LNCAP (cell line): ENCODE results near the gene MUSTN1.

Source experiments
- TF ChIP-seq, protein P1 (sequence below): fragments of 450-650 bp; IDR thresholded peaks from 2 replicates; pipeline ENCODE4 v1.5.1; 2017; ENCODE audit warnings: mild to moderate bottlenecking

The MUSTN1 gene

DNA sequence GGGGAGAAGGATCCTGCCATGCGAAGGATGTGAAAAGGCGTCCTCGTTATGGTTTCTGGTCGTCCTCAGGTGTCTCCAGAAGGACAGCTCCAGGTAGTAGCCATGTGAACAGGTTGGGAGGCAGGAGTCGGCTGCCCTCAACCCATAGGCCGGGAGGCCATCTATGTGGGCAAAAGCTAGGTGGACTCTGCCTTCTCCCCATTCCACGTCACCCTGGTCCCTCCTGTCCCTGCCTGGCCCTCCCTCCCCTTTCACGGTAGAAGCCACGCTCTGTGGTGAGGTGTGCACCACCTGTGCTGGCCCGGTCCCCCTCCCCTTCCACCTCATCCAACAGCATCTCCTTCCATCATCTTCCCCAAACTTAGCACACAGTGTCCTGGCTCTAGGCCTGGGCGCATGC, 23.9 kb downstream of the MUSTN1 start:
- TF ChIP-seq, protein P1, sequence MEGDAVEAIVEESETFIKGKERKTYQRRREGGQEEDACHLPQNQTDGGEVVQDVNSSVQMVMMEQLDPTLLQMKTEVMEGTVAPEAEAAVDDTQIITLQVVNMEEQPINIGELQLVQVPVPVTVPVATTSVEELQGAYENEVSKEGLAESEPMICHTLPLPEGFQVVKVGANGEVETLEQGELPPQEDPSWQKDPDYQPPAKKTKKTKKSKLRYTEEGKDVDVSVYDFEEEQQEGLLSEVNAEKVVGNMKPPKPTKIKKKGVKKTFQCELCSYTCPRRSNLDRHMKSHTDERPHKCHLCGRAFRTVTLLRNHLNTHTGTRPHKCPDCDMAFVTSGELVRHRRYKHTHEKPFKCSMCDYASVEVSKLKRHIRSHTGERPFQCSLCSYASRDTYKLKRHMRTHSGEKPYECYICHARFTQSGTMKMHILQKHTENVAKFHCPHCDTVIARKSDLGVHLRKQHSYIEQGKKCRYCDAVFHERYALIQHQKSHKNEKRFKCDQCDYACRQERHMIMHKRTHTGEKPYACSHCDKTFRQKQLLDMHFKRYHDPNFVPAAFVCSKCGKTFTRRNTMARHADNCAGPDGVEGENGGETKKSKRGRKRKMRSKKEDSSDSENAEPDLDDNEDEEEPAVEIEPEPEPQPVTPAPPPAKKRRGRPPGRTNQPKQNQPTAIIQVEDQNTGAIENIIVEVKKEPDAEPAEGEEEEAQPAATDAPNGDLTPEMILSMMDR, result no peak

- TF ChIP-seq, protein P1, result no peak
Measured at GRCh38 chr3:52809662-52810377, 25.0 kb downstream of the MUSTN1 start.

GRCh38 chr3:52809149-52809548, 25.7 kb downstream of the MUSTN1 start:
- TF ChIP-seq, protein P1, result no peak

GRCh38 chr3:52805270-52806039, 29.4 kb downstream of the MUSTN1 start:
- TF ChIP-seq, protein P1, result no peak

DNA sequence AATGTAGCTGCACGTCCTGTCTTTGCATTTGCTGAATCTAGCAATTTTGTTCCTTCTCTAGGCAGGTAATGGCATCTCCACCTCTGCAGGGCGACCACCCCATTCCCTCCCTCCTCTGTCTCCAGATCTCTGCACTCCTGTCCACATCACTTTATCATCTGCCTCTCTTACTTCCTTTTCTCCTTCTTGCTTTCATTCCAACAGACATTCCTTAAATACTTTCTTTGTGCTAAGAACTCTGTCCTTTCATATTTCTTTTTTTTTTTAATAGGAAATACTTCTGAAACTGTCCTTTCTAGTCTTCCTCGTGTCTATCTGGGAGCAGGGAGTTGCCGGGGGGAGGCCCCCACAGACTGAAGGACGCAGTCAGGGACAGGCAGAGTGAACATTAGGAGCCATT, 33.0 kb downstream of the MUSTN1 start:
- TF ChIP-seq, protein P1, result no peak

- TF ChIP-seq, protein P1, result no peak
Measured at GRCh38 chr3:52800079-52800478, 34.7 kb downstream of the MUSTN1 start.

DNA sequence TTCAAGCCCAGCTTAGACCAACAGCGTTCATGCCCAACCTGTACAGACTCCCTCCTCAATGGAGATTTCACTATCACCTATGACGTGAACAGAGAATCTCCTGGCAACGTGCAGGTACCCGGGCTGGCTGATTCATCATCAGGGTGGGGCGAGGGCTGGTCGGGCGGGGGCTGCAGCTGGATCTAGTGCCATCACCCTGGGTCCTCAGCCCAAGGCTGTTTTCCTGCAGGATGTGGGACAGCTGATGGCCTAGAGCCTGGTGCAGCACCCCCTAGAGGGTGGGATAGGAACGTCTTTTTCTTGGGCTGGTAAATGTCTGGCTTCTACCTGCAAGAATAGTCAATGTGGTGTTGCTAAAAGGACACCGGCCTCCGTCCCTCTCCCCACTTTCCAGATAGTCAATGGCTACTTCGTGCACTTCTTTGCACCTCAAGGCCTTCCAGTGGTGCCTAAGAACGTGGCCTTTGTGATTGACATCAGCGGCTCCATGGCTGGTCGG, 35.8 kb downstream of the MUSTN1 start:
- TF ChIP-seq, protein P1, result peak; percentile 49; the same call in 1 of the 2 replicates
